GM19395 (cell line): ENCODE results near the gene ZSWIM7.

Source experiments
- ATAC-seq: cut with Tn5 transposase; IDR thresholded peaks from one replicate; pipeline ENCODE4 v1.9.1; 2021; ENCODE audit warnings: mild to moderate bottlenecking, moderate library complexity; ENCODE audit not compliant: unreplicated experiment

The ZSWIM7 gene, protein sequence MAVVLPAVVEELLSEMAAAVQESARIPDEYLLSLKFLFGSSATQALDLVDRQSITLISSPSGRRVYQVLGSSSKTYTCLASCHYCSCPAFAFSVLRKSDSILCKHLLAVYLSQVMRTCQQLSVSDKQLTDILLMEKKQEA

DNA sequence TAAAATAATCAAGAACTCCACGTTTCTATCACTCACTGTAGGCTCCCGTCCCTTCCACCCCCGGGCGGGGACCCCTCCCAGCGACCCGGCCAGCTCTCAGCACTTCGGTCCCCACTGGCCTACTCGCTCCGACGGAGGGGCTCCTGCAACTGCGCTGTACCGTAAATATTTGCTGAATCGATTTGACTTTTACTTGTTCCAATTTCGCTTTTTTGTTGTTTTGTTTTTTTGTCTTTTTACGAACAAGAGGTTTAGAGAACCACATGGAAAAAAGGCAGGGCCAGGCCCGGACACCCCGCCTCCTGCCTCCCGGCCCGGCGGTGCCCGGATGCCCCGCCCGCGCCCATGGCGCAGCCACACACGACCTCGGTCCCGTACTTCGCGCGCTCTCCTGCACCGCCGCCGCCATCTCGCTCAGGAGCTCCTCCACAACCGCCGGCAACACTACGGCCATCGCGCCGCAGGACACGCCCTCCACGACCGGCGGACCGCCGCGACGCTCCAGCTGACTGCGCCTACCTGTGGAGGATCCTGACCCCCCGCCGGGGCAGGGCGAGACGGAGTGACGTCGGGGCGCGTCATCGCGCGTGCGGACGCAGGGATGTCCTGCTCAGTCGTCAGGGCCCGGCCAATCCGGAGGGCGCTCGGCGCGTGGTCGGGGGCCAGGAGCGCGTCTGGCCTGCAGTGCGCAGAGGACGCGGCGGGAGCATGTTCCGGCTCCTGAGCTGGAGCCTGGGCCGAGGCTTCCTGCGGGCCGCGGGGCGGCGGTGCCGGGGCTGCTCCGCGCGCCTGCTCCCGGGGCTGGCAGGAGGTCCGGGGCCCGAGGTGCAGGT, at the start of gene ZSWIM7, which contains the start of gene TTC19:
Gene ZSWIM7, minus strand, starts transcription at position 564 of the 833 bp plus-strand sequence. Its CDS starts 110 bp downstream, at position 454.
Gene TTC19, plus strand, starts transcription at position 684 of the 833 bp plus-strand sequence. Its CDS starts 25 bp downstream, at position 709.
- ATAC-seq, result peak; percentile 93

DNA sequence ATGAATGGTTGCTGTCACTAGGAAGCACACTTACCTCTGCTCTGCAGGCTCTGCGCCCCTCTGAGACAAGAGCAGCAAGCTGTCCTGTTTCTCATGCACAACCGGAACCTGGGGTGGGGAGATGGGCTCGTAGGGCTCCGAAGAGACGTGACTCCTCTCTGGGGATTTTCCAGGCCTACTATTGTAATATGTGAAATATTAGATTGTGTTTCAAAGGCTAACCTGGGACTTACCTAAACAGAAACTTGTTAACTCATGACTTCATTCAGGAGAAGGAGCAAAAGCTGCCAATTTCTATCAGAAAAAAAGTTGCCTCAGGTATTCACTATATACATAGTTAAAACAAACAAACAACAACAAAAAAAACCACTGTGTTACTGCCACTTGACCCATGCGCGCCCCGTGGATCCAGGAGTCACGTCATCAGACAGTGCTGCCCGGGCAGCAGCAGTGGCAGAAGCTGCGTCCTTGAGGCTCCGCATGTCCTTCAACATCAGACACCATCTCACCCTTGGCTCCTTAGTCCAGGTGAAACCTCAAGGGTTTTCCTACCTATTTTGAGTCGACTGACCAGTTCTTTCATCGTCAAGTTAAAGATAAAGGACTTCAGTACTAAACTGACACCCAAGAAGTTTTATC, 49.4 kb upstream of the ZSWIM7 start:
- no peak for ATAC-seq

DNA sequence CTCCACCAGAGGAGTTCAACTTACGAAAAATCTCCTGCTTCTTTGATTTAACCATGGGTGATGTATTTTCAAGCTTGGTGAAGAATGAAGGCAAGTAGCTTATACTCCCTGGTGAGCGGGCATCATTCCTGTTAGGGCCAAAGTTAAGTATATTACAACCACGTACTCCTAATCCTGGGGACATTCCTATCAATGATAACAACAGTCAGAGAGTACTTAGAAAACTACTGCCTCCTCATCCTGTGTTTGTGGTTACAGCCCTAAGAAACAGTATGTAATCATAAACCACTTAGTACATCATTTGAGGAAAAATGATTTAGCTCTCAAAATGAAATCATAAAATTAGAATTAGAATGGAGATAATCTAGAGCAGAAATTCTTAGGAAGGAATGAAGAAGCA, 47.5 kb upstream of the ZSWIM7 start:
- ATAC-seq, result no peak

DNA sequence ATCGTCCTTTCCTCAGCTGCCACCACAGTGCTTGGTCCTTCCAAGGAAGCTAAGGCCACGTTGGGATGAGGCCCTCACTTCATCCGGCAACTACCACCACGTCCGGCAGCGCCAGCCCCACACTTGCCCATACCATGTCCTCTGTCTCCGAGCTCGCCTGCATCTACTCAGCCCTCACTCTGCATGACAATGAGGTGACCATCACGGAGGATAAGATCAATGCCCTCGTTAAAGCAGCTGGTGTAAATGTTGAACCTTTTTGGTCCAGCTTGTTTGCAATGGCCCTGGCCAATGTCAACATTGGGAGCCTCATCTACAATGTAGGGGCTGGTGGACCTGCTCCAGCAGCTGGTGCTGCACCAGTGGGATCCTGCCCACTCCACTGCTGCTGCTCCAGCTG, 45.0 kb upstream of the ZSWIM7 start:
- no peak for ATAC-seq

DNA sequence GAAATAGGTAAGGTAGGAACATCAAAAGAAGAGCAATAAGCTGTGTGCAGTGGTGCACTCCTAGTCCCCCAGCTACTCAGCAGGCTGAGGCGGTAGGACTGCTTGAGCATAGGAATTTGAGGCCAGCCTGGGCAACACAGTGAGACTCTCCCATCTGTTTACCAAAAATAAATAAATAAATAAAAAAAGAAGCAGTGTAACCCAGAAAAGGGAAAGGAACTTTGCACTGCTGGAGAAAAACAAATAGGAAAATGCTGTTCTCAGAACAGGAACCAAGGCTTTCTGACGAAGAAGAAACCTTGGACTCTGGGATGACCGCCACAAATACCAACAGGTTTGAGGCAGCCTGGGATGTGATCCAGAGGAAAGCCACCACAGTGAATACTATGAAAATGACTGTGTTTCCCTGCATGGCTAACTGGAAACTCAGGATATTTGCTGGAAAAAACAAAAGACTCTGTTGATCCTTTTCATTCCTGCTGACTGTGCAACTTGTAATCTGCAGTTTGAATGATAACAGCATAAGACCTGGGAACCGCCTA, 41.3 kb upstream of the ZSWIM7 start:
- ATAC-seq, result no peak

DNA sequence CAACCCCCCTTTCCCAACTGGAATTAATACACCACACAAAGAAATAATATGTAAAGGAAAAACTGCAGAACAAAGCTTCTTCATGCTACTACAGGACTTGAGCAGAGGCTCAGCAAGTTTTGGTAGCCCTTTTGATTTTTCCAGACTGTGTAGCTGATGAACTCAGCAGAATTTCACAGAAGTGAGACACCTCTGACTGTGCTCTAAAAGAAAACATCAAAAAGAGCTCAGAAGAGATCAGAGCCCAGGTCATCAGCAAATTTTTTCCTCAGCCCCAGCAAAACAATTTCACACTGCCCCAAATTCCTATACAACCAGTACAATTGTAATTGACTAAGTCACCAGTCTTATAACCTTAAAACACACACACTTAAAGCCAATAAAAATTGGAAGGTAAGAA, 38.1 kb upstream of the ZSWIM7 start:
- ATAC-seq, result no peak

DNA sequence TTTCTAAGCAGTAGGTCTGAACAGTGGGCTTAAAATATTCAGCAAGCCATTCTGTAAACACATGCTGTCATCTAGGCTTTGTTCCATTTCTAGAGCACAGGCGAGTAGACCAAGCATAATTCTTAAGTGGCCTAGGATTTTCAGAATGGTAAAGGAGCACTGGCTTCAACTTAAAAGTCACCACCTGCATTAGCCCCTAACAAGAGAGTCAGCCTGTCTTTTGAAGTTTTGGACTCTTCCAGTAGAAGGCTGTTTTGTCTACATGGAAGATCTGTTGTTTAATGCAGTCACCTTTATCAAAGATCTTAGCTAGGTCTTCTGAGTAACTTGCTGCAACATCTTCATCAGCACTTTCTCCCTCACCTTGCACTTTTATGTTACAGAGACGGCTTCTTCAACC, 36.8 kb upstream of the ZSWIM7 start:
- ATAC-seq, result no peak

DNA sequence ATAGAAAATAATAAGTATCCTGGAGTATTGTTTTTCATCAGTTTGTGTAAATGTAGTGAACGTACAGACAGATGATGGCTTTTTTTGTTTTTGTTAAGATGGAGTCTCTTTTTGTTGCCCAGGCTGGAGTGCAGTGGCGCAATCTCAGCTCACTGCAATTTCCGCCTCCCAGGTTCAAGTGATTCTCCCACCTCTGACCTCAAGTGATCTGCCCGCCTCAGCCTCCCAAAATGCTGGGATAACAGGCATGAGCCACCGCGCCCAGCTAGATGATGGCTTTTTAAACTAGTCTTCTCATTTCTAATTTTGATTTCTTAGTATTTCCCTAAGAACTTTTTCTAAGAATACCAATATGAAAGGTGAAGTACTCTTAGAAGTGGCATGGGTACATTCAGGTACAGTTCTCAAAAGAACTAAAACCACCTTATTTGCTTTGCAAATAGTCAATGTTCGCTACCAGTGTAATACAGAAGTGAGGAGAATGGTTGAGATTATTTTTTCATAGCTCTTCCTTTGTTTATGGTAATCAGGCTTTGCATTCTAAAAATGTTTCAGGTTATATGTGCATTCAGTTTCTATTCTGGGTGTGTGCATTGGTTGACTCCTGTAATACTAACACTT, 34.3 kb upstream of the ZSWIM7 start:
- ATAC-seq, result no peak

DNA sequence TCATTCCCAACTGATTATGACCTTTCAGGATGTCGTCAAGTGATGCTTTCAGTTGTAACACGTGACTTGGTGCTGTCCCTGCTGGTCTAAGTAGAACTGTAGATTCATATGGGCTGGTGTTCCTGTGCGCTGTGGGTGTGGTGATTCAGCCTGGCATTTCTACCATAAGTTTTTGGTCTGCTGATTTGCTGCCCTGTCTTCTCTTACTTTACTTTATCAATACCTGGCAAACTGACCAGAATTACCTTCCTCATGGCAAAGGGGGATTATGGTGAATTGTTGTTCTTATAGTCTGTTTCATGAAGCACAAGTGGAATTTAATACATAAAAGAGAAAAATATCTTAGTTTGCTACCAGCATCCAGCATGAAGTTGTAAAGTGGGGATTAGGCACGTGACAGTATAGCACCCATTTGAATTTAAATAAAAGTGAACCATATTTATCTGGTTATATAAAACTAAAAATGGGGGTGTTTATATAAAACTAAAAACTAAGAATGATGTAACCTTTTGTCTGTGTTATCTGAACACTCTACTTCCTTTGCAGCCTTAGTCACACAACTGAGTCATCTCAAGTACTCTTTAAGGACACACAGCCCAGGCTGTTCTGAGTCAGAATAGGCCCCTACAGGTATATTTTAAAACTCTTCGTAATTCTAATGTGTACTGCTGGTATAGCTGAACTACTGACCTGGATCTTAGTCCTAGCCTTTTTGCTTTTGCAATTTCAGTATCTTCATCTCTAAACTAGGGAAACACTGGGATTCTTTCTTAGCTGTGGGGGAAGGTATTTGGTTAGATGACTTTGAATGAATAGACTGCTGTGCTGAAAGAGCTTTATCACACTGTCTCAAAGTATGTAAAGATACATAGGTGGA, 28.4 kb upstream of the ZSWIM7 start:
- peak; percentile 79 for ATAC-seq

DNA sequence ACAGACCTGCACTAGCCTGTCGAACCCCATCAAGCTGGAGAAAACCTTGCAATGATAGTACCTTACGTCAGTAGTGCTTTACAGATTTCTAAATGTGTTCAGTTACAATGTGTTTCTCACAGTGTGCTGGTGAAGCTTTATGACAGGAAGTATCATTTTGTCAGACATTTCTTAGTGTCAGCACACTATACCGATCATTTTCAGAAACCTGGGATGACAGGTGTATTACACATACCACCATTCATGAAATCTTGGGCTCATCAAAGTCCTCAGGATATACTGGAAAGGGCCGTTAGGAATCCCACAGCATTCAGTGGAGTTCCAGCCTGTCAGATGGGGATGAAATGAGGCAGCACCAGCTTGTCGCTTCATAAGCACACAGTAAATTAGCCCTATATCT, 27.4 kb upstream of the ZSWIM7 start:
- no peak for ATAC-seq

DNA sequence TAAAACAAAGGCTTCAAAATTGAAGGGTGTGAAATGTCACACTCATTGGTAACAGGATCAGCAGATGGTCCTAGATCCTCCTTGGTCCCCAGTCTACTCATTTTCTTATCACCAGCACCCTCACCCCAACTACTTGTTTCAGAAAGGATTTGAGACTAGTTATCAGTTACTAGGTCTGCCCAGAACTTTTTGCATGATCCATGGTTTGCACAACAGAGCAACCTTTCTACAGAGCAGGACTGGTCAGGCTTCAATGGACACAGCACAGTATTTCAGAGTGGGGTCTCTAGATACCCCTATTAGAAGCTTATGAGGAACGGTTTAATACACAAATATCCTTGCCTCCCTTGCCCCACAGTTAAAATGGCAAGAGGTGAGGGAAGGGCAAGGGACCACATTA, 25.7 kb upstream of the ZSWIM7 start:
- ATAC-seq, result no peak

DNA sequence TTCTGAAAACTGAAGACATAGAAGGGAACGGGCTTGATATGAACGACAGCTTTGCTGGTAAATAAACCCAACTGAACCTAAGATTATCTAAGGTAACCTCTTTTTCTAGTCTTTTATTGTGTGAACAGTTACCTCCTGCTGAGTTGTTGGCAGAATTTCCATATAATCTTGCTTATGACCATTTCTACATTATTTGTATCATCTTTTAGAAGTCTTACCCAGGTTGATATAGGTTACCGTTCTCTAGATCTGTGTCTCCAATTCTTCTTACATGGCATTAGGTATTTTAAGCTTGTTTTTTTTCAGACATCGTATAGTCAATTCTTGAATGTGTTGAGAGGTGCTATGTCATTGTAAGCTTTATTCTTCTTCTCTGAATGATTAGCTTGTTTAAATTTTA, 24.4 kb upstream of the ZSWIM7 start:
- no peak for ATAC-seq

DNA sequence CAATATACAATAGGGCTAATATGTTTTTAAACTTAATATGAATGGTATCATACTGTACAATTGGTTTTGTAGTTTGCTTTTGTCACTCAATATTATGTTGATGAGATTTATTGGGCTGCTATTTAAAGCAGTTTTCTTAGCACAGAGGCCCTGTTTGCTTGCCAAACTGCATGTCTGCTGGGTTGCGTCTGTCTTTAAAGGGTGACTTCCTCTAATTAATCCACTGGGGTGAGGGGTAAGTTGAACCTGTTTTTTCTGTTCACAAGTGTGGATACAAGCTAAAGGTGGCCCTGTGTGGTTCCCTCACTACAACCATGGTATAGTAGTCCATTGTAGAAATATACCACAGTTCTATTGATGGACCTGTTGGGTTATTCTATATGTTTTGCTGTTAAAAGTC, 19.8 kb upstream of the ZSWIM7 start:
- ATAC-seq, result no peak

DNA sequence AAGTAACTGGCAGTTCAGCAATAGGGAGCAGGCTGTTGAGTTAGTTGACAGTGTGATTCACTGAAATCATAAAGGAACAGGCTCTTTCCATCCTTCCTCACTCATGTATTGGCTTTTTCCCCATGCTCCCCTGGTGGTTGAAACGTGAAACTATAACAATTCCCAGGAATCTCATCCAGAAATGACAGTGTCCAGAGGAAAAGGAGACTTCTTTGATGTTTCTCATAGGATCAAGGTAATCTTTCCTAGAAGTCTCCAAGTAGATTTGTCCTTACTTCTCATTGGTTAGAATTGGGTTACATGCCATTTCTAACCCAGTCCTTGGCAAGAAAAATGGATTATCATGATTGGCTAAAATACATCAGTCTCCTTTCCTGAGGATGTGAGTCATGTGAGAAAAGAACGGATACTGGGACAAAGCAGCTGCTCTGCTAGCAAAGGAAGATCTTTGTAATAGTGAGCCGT, 14.5 kb upstream of the ZSWIM7 start:
- ATAC-seq, result no peak

DNA sequence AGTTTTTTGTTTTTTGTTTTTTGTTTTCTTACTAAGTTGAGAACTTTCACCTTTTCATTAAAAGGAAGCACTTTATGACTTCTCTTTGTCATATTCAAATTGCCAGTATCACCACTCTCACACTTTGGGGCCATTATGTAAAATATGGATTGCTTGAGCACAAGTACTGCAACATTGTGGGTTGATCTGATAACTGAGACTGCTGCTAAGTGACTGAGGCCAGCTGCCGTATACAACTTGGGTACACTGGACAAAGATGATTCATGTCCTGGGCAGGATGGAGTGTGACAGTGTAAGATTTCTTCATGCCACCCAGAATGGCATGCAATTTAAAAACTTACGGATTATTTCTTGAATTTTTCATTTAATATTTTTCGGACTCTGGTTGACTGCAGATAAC, 7.9 kb upstream of the ZSWIM7 start:
- no peak for ATAC-seq

DNA sequence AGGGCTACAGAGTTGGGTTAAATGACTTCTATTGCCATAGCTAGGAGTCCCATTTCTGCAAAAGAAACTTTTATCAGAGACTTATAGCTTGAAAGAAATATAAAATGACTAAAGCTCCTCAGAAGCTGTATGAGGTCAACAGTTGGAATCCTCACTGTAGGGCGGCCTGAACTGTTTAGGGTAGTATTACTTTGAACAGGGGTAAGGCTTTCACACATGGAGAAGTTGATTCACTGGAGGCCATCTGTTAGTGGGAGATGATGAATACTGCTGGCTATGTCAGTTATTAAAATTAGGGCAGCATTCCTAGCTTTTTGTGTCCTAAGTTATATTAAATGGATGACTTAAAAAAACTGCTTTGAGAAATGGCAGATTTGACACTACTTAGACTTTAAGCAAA, 6.1 kb upstream of the ZSWIM7 start:
- ATAC-seq, result no peak

DNA sequence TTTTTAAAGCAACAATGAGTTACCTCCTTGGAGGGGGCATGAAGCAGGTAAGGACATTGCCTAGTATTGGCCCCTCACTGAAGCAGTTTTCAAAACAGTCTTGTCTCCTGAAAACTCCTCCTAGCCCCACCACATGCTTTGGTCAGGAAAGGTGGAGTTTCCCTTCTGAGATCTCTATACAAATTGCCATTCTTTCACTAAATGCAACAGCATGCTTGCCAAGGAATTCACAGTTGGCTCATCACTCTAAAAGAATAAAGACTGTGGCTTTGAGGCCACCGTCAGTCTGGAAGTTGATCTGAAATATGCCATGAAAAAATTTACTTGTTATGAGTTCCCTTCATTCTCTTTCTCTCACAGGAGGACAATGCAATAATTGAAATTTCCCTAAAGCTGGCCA, 4.3 kb upstream of the ZSWIM7 start:
- no peak for ATAC-seq

DNA sequence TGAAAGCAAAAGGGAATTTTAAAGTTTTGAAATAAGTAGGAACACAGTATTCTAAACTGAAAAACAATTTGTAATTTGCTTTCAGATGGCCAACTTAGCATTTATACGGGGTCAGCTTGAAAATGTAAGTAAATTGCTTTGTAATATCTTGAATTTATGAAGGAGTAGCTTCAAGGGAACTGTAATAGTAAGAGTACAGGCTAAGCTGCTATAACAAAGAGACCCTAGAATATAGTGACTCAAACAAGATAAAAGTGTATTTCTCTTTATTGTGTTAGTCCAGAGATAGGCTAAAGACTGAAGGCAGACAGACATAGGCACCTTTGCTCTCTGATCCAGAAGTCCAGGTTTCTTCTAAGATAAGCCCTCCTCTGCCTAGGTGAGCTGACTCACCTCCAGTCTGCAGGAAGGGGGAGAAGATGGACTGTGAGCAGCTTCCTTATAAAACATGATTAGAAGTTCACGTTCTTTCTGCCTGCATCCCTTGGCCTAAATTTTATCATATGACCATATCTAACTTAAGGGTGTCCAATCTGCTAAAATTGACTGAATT, 3.3 kb upstream of the ZSWIM7 start:
- ATAC-seq, result no peak

DNA sequence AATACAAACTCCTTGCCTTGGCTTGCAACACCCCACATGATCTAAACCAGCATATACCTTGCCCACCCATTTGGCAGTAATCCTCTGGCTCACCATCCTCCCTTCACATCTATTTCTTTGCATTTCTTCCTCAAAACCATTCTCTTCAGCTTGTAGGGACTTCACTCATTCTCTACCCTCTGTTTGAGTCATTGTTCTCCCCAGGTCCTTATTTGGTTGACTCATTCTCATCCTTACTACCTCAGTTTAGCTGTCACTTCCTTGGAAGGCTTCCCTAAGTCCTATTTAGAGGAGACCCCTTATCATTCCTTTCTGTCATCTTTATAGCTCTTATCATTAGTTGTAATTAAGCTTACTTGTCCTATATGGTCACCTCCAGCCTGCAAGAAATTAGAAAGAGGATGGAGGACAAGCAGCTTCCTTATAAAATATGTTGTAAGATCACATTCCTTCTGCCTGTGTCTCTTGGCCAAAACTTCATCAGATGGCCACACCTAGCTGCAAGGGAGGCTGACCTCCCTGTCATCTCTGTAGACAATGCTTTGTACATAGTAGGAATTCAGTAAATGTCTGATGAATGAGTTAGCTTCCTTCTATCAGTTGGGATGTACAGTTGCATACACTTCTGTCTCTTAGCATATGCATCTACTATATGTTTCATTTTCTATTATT, 1.9 kb upstream of the ZSWIM7 start:
- ATAC-seq, result no peak
